OCI-LY1 (cell line): Measurements from ENCODE around the gene CREB3L2.

Source experiments
- CTCF ChIP-seq: fragments of 200-600 bp; sonication (generic), shearing (Covaris generic); IDR thresholded peaks from 2 replicates; pipeline ENCODE4 v1.5.1; 2017; ENCODE audit warnings: mild to moderate bottlenecking, antibody characterized with exemption, low read length, moderate library complexity, mixed read lengths
- EZH2 ChIP-seq: fragments of 200-600 bp; sonication (generic), shearing (Covaris generic); IDR thresholded peaks from 2 replicates; pipeline ENCODE4 v1.8.0; 2017; ENCODE audit warnings: borderline replicate concordance, mixed run types, mild to moderate bottlenecking, antibody characterized with exemption, low read length, moderate library complexity, mixed read lengths

GRCh38 chr7:137961200-137962177 is 40.4 kb downstream of the CREB3L2 start:
- TF ChIP-seq EZH2 (no peak), CTCF (no peak)
